NCI-H2029 treated with DMSO at 0.1 percent for 48 hours (cell line): Measurements from ENCODE around the gene PARVA.
A peak's percentile ranks its signal among the peaks of the same experiment; 100 is the strongest.

ENCODE experiments used
- DNase-seq: peaks from one replicate; lab custom pipeline; 2025; lab: John Stamatoyannopoulos, UW

The PARVA gene

DNA sequence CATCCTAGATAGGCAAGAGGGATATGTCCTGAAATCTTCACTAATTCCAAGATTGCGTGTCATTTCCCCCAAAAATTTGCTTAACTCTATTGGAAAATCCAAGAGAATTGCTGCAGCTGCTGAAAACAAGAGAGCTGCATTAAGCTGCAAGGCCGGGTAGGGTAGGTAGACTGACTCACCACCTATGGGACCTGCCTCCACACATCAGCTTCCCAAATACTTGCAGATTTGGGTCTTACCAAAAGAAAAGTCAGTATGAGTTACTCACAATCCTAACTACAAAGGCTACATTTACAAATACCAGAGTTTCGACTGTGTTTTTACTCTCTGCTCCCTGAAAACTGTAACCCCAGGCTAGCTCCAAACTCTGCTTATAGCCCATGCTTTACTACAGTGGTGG, 154.3 kb downstream of the PARVA start:
- DNase-seq: no peak

DNA sequence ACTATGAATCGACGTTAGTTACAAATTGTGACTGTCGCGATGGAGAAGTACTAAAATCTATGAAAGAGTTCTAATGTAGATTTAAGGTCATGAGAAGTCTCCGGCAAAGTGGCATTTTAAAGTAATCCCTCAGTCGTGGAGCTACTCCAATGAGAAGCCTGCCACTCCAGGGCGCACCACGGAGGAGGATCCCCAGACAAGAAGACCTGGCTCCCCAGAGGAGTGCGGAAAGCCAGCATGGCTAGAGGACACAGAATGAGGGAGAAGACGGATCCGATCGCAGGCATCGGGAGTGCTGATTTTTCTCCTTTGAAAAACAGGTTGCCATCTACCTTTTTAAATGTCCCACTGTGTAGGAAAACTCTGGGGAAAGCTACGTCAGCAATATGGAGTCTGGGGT, 155.2 kb downstream of the PARVA start:
- DNase-seq: no peak

DNA sequence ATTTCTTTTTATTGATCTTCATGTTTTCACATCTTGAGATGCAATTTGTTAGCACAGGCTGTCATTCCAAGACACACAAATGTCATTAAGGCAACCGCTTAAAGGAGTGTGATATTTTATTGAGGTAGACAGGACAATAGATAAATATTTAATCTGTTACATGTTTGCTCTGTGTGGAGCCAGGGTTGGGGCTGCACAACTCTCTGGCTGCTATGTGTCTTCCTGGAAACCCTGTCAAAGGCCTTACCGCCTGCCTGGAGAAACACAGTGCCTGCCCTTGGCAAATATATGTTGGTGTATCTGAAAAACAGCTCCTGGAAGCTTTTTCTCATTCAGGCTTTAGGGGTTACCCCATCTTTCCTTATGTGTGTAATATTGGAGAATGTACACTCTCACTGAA, 157.2 kb downstream of the PARVA start:
- DNase-seq: no peak

DNA sequence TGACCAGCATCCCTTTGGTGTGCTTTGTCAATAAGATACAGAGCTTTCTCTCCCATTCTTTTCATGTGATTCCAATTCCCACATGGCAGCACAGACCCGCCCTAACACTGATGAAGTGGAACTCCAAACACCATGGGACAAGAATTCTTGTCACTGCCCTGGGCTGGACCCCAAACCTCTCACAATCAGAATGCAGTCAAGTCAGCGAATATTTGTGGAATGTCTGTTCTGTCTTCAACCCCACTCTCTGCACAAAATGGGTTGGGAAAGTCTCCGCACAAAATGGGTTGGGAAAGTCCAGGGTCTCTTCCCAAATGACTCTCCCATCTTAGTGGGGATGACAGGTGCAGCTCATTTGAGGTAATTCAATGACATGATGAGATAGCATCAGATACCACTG, 157.9 kb downstream of the PARVA start:
- no peak for DNase-seq

DNA sequence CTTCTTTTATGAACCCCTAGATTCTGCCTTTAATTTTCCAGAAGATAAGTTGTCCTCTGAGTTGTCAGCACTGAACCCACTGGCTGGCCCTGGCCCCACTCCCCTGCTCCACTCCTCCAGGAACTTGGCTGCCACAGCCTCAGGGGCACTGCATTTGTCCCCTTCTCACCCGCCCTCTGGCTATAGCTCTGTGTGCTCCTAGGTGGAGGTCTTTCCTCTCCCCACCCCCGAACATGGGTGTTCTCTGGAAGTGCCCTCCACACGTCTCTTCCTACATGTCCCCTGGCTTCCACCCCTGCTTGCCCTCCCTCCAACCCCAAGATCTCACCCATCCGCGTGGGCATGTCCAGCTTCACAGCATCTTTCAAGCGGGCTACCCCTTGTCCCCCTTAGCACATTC, 159.2 kb downstream of the PARVA start:
- DNase-seq: no peak

DNA sequence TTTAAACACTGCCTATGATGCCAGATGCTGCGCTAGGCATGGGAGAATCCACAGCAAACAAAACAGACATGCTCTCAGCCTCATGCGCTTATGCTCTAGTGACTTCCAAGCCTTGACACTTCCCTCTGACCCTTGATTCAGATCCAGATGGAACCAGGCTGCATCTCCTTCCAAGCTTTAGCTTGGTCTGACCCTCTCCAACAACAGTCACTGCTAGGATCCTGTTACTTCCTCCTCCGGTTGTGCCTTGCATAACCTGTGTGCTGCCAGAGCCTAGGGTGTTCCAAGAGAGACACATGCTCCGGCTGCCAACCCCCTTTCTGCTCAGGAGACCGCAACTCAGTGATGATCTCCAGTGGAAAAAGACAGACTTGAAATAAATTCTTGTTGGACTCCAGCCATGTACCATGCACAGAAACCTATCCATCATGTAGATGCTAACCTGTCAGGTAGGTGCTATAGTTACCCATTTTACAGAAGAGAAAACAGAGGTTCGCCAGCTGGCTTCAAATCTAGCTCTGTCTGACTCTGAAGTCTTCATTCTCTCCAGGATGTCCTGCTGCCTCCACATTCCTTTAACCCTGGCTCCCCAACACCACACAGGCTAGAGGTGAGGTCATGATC, 160.5 kb downstream of the PARVA start:
- peak; percentile 48 for DNase-seq

DNA sequence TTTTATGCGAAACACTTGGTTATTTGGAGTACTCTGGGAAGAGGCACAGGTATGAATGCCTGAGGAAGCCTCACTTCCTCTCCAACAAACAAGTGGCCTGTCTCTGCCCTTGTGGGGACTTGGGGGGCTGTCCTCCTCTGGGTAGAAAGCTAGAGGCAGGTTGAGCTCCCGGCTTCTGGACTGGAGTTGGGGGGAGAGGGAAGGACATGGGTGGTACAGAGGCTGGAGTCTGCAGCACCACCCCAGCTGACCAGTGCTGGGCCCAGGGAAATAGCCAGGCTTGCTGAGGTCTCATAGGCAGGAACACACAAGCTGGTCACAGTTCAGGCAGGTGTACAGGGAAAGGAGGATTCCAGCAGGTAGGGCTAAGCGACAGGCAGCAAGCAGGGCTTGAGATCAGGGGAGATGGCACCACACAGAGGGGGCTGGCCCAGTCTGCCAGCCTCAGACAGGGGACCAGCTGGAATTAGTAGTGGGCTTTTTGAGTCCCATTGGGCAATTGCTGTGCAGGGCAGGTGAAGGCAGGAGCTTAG, 161.6 kb downstream of the PARVA start:
- no peak for DNase-seq

DNA sequence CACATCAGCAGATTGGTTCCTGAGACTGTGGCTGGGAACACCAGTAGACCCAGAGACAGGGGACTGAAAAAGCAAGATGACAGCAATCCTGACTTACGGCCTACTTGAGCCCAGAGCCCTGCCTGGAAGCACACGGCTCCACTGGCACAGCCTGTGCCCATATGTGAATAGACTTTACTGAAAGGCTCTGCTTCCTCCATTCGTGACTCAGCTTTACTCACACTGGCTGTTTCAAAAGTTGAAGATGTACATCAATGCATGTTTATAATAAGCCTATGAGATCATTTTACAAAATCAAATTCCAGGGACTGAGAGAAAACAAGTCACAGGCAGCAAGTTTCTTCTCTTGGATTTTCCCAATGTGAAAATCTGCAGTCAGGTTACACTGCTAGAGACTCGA, 162.2 kb downstream of the PARVA start:
- DNase-seq: no peak

DNA sequence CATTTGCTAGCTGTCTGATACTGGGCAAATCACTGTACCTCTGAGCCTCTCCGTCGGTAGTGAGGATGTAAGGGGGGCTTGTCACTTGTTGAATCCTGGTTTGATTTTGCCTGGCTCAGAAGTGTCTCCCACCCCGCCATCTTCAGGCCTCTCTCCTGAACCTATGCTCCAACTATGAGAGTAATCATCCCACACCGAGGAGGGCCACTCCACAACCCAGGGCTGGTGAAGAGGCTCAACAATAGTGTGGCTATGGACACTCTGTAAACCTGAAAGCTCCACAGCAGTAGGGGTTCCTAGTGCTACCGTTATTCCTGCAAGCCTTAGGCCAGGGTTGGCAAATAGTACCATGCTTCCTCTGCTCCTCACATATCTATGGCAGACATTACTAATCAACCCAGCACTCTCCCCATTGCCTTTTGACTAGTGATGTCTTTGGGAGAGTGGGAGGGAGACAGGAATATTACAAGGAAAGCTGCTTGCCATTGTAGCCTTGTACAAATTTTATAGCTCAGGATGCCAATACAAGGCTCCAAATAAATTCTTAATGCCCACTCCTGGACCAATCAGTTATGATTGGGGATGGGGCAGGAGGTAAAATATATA, 162.8 kb downstream of the PARVA start:
- DNase-seq: no peak

DNA sequence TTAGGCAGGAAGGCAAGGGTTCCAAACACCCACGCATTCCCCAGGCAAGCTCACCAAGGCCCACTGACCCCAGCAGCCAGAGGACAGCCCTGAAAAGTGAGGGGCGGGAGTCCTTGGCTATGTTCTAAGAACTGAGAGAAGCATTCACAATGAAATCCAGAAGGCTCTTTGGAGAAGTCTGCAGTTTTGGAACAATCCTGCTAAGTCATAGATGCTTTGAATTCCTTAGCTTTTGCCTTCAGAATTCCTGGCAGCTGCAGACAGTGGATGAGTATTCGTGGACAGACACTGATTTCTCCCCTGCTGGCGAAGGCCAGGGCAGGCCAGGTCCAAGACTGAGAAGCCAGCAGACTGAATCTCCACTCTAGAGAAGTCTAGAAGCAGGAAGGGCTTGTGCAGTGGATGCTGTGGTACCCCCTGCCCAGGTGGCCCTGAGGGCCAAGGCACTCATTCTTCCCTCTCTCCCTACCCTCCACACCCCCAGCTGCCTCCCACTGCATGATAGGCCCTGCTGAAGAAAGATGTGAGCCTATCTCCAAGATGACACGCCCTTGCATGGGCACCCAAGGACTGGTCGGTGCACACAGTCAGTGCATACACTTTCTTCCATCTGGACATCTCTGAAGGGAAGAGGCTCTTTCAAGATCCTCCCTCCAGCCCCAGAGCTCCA, 163.7 kb downstream of the PARVA start:
- no peak for DNase-seq

DNA sequence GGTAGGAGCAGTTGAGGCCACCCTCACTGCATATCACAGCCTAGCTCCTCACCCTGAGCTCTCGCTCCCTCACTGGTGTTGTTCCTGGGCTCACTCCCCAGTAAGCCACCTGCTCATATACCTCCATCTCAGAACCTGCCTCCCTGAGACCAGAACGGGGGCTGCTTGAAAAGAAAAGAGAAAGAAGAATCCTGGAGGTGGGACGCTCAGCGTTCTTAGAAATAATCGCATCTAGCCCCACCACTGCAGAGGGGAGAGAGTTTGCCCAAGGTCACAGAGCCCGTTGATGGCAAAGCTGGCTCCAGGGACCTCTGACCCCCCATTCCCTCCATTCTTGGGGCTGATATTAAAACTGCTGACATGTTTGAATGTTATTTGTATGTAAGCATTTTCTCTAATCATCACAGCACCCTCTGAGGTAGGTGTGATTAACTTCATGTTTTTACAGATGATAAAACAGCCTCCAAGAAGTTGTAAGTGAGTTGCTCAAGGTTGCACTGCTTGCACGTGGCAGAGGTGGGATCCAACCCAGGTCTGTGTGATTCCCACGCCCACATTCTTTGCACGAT, 164.3 kb downstream of the PARVA start:
- DNase-seq: no peak

DNA sequence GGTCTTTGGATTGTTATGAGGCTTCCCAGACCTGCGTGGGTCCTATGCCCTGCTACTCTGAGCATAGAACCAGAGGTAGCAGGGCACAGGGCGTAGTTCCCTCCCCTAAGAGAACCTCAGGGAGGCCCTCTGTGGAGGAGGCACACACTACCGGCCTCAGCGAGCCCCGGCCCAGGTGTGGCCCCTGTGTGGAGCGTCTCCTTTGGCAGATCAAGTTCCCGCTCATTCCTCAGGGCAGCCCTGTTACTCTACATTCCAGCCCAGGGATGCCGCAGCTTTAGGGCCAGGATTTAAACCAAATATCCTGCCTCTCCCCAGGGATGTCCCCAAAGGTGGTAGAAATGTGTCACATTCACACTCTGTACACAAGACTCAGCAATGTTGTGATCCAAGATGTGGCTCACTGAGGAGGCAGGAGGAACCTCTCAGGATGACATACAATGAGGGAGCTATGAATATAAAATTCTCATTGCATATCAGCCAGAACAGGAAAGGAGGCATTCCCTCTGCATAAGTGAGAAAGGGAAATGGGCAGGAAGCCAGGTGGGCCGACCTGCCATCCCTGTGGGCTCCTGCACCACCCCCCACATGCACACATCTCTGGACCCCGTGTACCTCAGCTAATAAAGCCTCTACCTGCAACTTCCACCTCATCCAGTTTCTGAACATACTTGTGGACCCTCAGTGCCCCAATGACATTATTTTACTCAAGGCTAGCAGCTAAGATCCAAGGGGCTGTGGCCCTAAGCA, 165.0 kb downstream of the PARVA start:
- DNase-seq: no peak

DNA sequence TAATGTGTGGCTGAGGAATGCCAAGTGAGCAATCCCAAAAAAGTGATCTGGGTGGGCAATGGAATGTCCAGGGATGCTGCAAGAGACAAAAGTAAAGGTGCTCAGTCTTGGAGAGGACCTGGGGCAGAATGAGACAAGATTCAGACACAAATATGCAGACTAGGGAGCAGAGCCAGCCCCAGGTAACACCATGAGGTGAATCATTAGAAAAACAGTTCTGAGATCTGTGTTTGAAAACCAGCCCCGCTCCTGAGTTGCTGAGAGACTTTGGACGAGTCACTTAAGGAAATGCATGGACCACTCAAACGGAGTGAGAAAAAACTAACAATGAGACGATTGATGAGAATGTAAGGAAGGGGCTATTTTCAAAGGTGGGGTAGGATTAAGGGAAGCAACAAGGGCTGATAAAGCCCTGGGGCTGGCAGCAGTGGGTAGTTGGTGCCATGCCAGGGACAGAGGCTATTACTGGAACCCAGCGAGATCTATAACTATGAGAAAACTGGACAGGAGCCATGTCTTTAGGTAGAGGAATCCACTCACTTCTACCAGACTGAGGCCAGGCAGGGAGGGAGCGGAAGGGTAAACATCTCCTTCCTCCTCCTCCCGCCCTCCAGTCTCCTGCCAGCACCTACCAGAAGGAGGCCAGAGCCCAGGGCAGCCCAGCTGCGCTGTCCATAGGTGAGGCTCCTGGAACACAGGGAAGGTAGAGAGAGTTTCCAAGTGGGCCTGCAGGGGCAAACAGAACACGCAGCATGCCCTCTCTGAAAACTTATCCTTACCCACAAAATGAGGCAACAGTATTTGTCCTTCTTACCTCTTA, 166.4 kb downstream of the PARVA start:
- peak; percentile 54 for DNase-seq

DNA sequence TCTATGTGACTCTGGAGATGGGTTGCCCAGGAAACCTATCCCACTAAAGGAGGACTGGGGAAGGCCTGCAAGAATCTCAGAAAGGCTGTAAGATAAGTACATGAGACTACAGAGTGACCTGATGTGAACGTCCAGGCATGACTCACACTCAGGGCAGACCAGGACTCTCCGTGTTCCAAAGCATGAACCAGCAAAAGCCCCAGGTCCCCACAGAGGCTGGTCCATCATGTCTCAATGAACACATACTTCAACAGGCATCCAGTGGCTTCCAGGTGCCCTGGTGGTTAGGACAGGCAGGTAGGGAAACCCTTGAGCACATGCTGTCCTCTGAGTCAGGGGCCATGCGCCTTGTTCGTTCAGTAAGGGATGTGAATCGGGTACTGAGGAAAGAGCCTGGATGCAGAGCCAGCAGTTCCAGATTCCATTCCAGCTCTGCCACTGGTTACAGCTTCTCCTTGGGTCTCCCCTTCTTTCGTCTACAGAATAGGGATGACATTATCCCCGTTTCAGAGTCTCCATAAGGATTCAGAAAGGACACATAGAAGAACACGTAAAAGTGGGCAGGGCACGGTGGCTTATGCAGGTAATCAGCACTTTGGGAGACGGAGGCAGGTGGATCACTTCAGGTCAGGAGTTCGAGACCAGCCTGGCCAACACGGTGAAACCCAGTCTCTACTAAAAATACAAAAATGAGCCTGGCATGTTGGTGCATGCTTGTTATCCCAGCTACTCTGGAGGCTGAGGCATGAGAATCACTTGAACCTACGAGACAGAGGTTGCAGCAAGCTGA, 167.8 kb downstream of the PARVA start:
- no peak for DNase-seq

DNA sequence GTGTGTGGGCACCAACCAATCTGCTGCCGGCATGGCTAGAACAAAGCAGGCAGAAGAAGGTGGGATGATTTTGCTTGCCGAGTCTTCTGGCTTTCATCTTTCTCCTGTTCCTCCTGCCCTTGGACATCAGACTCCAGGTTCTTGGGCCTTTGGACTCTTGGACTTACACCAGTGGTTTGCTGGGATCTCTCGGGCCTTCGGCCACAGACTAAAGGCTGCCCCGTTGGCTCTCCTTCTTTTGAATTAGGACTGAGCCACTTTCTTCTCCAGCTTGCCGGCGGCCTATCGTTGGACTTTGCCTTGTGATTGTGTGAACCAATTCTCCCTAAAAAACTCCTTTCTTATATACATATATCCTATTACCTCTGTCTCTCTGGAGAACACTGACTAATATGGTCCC, 168.8 kb downstream of the PARVA start:
- DNase-seq: no peak

DNA sequence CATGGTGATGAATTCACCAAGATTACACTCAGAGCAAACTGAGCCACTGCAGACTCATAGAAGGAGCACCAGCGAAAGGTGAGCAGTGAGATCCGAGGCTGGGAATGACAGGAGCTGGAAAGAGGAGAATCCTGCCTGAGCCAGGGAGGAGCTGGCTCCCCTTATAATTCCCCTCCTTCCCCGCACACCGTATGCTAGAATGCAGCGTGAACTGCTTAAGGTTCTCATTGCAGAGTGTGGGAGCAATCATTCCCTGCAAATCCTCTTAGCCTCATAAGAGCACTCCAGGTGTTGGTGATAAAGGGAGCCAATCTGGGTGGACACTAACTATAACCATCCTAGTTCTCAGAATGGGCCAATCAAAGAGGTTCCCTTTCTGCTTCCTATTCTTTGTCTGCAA, 169.3 kb downstream of the PARVA start:
- no peak for DNase-seq

DNA sequence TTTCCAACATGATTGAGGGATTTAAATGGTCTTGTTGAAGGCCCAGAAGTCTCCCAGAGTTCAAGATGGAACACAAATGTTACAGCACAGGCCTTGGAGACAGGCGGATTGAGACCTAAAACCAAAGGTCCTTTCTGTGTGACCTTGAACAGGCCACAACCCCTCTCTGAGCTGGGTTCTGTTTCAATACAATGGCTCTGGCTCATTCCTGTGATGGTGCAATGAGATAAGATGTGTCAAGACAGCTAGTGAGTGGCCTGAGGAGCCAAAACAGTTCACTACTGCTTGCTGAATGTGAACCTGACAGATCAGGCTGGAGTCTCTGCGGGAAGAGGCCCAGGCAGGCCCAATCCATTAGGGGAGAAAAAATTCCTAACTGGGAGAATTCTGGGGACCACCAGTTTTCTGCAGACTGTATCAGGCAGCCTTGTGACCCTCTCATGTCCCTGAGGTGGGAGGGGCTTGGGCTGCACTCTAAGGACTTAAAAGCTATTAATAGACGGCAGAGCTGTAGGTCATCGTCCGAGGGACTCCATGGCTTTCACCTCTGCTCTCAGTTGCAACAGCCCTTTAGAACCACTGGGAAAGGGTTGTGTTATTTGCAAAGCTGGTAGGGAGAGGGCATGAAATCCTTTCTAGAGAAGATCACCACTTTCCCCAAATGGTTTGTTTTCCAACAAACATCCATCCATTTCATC, 170.7 kb downstream of the PARVA start:
- DNase-seq: no peak

DNA sequence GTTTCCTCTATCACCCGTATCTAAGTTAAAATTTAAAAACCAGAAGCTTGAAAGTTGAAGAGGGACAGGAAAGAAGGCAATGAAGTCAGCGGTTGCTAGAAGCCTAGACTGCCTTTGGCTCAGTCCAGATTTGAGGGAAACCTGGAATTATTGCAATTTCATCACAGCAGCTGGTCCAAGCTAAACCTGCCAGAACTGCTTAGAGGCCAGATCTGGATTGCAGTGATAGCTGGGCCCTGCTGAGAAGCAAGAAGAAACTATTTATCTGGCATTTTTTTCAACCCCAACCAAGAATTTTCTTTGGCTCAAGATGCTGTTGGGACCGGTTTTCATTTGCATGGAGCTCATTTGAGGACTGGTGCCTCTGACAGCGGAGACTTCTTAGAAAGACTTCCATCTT, 175.3 kb downstream of the PARVA start:
- no peak for DNase-seq

DNA sequence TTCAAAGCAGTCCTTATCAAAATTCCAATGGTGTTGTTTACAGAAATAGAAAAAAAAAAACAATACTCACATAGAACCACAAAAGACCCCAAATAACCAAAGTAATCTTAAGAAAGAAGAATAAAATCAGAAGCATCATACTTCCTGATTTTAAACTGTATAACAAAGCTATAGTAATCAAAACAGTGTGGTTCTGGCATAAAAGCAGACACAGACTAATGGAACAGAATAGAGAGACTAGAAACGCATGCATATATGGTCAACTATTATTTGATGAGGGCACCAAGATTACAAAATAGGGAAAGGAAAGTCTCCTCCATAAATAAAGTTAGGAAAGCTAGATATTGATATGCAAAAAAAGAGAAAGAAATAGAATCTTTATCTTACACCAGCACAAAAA, 176.8 kb downstream of the PARVA start:
- DNase-seq: no peak

DNA sequence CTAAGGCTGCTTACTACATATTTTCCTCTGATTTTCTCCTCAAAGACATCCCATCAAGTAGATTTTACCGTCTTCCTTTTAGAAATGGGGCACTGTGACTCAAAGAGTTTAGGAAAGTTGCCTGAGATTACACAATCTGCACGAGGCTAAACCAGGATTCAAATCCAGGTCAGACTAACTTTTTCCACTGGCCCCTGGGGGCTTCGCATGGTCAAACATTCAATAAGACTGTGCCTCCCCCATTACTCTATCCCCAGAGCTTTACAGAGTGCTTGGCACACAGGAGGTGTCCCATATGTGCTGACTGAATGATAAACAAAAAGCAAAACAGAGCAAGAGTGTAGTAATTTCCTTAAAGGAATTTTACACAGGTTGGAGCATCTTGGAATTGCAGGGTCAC, 178.8 kb downstream of the PARVA start:
- no peak for DNase-seq
